Fibroblast of pulmonary artery (primary cell): ENCODE measurements around the gene CITED1.

ENCODE experiments used
- DNase-seq: peaks from one replicate; pipeline ENCODE4 v3.0.0-alpha.2; 2010; ENCODE audit warnings: low read depth
- H3K4me3 ChIP-seq: replicated peaks from 2 replicates; pipeline ENCODE4 v1.5.1; 2011; ENCODE audit warnings: low read depth, mild to moderate bottlenecking, control low read depth, low read length, moderate library complexity
- CTCF ChIP-seq: IDR thresholded peaks from 2 replicates; pipeline ENCODE4 v1.5.1; 2011; ENCODE audit warnings: mild to moderate bottlenecking, control low read depth, low read length, inconsistent platforms; ENCODE audit errors: missing control alignments

Gene CITED1

GRCh38 chrX:72271091-72271788, 34.5 kb downstream of the CITED1 start:
- H3K4me3 ChIP-seq: no peak overlapping the region
- no peak for TF ChIP-seq CTCF
- no peak for DNase-seq

DNA sequence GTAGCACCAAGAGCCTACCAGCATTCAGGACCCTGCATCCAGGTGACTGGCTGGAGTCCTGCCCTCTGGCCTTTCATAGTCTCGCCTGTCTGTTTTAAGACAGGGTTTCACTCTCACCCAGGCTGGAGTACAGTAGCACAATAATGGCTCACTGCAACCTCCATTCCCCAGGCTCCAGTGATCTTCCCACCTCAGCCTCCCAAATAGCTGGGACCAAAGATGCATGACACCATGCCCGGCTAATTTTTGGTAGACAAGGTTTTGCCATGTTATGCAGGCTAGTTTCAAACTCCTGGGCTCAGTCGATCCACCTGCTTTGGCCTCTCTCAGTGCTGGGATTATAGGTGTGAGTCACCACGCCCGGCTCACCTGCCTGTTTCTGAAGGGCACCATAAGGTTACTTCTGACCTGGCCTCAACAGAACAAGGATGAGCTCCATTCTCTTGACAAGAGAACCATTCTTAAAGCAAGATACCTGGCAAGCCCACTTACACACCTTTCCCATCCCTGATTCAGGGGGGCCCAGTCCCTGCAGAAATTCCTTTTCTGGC, 35.3 kb downstream of the CITED1 start:
- TF ChIP-seq CTCF: no peak
- no peak overlapping the region for H3K4me3 ChIP-seq
- no peak for DNase-seq

- DNase-seq: peak; percentile 64
- no peak for TF ChIP-seq CTCF
- no peak overlapping the region for H3K4me3 ChIP-seq
These were observed 36.0 kb downstream of the CITED1 start for GRCh38 chrX:72269671-72270251.

GRCh38 chrX:72268597-72269365, 36.9 kb downstream of the CITED1 start:
- DNase-seq: peak; percentile 60
- TF ChIP-seq CTCF: no peak
- H3K4me3 ChIP-seq: no peak overlapping the region

DNA sequence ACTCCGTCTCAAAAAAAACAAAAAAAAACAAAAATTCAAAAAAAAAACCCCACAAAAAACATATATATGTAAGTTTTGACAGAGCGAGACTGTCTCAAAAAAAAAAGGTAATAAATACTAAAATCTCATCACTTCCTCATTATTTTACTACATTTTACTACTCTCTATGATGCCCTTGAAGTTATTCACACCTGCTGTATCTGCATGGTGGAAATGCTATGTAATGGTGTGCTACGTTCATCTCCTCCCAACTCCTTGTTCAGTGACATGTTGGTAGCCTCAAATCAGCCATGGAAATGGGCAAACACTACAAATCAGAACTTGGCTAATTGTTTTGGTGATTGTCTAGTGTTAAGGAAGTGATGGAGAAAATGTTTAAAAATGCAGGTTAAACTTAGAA, 40.5 kb downstream of the CITED1 start:
- H3K4me3 ChIP-seq: no peak overlapping the region
- TF ChIP-seq CTCF: no peak
- DNase-seq: no peak

GRCh38 chrX:72262077-72262476, 43.6 kb downstream of the CITED1 start:
- H3K4me3 ChIP-seq: no peak overlapping the region
- no peak for DNase-seq
- no peak for TF ChIP-seq CTCF
